HG02870 (cell line): ENCODE measurements around the gene NKD1.
"Not testable (repeated sequence)": the region's sequence is repeated elsewhere in the genome, so short reads cannot be mapped to it uniquely, and the experiment has no call there.

Experiments used
- ATAC-seq: cut with Tn5 transposase; IDR thresholded peaks from one replicate; pipeline ENCODE4 v1.9.1; 2021; ENCODE audit warnings: mild to moderate bottlenecking, moderate library complexity; ENCODE audit not compliant: unreplicated experiment

NKD1 gene

DNA sequence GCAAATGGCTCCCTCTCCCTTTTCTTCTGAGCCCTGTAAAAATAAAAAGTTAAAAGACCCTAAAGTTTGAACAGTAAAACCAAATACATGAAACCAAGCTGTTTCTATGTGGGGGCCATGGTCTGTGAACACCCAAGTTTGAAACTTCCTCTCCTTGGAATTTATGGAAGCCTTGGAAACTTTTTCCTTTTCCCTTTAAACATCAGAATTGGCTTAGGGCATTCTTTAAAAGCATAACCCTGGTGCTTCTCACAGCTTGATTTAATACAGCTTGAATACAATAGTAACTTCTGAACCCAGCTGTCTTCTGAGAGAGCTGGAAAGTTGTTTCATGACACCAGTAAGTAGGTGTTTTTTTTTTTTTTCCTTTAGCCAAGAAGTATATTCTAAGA is 26.5 kb downstream of the NKD1 start:
- no peak for ATAC-seq

DNA sequence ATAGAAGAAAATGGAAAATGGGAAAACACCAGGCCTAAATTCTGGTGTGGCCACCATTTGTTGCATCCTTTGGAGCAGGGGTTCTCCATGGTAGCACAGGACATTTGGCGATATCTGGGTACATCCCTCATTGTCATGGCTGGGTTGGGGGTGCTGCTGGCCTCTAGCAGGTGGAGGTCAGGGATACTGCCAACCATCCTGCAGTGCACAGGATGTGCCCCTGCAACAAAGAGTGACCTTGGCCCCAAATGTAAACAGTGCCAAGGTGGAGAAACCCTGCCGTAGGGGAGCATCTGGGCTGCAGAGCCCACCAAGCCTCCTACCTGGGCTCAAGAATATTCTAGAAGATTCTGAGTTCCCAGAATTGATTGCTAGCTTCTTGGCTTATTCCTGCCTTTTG is 27.5 kb downstream of the NKD1 start:
- no peak for ATAC-seq

GRCh38 chr16:50576403-50577113 is 28.4 kb downstream of the NKD1 start:
- no peak for ATAC-seq

- ATAC-seq: no peak
These were observed 29.9 kb downstream of the NKD1 start for GRCh38 chr16:50578137-50578536.

DNA sequence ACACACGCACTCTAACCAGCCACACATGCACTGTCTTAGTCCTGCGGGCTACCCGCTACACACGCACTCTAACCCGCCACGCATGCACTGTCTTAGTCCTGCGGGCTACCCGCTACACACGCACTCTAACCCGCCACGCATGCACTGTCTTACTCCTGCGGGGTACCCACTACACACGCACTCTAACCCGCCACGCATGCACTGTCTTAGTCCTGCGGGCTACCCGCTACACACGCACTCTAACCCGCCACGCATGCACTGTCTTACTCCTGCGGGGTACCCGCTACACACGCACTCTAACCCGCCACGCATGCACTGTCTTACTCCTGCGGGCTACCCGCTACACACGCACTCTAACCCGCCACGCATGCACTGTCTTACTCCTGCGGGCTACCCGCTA is 31.2 kb downstream of the NKD1 start:
- not testable (repeated sequence) for ATAC-seq

- ATAC-seq: no peak
These were observed 32.1 kb downstream of the NKD1 start for GRCh38 chr16:50580180-50580798.

DNA sequence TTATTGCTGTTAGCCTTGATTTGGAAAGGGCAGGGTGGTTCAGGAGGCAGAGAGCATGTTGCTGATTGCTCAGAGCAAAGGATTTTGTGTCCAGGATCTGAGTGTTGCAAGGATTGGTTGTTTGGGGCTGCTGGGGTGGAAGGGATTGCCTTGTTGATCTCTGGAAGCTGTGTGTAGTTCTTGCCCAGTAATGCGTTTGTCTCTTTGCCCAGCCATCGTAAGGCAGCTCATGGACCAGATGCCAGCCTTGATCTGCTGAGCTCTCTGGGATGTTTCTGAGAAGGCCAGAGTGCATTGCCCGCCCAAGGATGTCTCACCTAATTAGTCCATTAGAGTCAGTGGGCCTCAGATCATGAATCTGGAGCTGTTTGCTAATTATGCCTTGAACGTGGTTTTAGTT is 33.6 kb downstream of the NKD1 start:
- no peak for ATAC-seq

GRCh38 chr16:50583211-50583610 is 35.0 kb downstream of the NKD1 start:
- ATAC-seq: no peak

- peak; percentile 63 for ATAC-seq
These were observed 36.0 kb downstream of the NKD1 start for GRCh38 chr16:50584033-50584722.

GRCh38 chr16:50585331-50585776 is 37.2 kb downstream of the NKD1 start:
- ATAC-seq: no peak

DNA sequence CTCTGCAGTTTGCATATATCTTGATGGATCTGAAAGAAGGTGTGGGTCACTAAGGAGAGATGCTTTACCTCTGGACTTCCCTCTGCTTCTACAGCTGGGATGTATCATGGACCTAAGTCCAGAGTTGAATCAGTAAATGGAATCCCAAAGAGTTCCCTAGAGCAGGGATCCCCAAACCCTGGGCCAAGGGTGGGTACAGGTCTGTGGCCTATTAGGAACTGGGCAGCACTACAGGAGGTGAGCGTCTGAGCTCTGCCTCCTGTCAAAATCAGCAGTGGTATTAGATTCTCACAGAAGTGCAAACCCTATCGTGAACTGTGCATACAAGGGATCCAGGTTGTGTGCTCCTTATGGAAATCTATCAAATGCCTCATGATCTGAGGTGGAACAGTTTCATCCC is 39.3 kb downstream of the NKD1 start:
- ATAC-seq: no peak

- no peak for ATAC-seq
These were observed 40.1 kb downstream of the NKD1 start for GRCh38 chr16:50588276-50588675.

DNA sequence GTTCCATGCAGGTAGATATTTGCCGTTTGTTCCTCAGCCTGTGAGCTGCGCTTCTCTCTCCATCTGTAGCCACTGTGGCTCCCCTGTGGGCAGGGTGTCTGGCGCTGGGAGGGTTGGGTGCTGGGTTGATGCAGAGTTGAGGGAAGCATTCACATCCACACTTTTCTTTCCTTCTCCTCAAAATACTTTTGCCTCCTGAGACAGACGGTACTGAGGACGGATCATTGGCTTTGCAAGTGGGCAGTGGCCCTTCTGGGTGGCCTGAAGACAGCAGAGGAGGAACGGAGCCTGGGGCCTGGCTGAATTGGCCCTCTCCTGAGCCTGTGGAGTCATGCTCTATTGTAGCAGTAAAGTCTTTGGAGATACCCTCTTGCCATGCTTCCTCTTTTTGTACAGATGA is 43.0 kb downstream of the NKD1 start:
- no peak for ATAC-seq

DNA sequence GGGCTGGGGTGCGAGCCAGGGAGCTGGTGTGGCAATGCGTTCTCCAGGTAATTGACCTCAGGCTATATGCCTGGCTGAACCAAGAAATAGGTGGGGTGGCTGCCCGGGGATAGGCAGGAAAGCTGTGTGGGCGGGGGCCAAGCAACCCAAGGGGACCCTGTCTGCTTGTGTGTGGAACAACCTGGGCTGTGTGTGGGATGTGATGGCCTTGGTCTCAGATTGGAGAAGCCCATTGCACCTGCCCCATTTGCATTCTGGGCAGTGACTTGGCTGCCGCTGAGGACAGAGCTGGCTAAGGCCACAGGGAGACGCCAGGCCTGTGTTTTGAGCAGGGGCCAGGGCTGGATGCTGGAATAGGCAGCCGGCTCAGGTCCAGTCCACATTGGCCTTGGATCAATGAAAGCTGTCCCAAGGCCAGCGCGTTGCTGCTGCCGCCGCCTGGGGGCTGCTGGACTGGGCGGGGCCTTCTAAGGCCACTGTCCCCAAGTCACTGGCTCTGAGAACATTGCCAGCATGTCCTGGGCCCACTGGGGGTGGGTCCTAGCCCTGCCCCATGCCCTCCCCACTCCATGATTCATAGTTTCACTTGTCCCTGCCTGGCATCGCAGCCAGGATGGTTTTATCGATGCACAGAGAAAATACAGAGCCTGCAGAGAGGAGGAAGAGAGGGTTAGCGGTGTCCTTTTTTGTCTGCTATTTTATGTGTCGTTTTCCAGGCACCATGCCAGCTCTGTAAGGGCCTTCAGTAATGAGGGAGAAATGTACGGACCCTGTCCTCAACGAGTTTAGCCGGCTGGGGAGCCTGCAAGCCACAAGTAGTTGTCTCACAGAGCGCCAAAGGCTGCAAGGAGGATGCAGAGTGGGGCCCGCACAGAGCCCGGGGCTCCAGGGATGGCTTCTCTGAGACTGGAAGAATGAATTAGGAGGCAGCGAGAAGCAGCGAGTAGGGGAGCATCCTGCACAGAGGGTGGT is 43.9 kb downstream of the NKD1 start:
- ATAC-seq: no peak

- no peak for ATAC-seq
These were observed 44.8 kb downstream of the NKD1 start for GRCh38 chr16:50592996-50593395.

GRCh38 chr16:50593410-50594150 is 45.4 kb downstream of the NKD1 start:
- no peak for ATAC-seq

DNA sequence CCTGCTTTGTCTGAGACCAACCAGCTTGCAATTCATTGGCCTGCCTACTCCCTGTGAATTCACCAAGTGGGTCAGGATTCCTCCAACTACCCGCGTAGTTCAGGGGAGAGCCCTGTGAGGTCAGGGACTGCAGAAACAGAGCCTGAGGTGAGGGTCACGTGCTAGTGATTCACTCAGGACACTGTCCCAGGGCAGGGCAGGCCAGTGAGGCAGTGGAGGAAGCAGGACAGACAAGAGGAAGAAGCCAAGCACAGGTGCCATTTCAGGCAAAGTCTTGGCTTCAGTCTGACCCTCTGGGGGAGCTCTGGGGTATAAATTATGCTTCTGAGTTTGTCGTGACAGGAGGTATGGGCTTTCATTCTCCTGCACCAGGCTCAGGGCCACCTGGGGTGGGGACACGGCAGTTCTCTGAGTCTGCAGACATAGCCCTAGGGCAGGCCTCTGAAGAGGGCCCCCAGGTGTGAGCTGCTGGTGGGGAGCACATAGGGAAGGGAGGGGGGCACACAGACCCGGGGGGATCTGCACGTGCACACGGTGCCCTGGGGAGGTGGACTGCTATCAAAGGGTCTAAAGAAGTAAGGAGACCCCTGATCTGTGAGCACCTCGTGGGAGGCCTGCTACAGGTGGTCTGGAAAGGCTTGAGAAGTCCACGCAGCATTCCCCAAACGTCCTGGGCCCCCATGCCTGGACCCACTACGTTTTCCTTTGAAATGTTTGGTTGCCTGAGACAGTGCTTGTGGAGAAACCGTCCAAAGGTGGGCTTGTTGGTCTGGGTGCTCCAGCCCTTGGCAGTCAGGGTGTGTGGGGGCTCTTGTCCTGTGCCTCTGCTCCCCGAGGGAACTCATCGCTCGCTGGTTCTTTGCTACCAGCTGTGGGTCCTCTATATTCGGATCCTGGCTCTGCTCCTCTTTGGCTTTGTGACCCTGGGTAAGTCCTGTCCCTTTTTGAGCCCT is 46.4 kb downstream of the NKD1 start:
- ATAC-seq: no peak

DNA sequence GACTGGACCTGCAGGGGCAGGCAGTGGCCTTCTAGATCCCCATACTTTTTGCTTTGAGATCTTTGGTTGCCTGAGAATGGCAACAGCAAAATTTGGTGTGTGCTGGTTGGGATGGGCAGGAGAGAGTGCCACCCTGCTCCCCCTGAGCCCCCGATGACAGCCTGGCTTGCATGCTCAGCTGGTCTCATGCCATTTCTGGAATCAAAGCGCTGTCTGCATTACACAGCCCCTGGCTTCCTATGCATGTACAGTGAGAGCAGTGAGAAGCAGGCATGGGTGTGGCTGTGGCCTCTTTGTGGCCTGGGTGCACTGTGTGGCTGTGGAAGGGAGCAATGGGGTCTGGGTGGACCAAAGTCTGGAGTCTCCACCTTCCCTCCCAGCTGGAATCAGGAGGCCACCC is 47.7 kb downstream of the NKD1 start:
- ATAC-seq: no peak

DNA sequence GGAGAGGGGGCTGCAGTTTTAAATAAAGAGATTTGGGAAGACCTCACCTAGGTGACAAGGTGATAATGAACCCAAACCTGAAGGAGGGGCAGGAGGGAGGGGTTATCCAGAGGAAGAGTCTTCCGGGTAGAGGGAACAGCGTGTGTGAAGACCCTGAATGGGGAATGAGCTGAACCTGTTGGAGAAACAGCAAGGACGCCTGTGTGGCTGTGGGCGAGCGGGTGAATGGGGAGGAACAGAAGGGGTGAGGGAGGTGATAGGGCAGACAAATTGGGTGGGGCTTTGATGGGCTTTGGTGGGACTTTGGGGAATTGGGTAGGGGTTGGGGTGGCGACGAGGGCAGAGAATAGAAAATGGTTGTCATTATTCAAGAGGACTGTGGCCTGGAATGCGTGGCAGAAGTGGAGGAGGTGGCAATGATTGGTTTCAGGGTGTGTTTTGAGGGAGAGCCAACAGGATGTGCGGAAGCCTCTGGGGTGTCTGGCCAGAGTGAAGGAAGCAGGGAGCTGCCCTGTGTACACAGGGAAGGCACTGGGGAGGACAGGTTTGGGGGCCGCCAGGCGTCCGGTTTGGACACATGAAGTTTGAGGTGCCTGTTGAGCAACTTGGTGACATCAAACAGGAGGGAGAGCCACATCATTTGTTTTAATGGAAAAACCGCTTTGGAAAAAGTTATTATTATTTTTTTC is 48.7 kb downstream of the NKD1 start:
- no peak for ATAC-seq
